ENCODE measurements around the gene STC2. TPM values are rescaled to one million over a fixed set of nuclear protein-coding genes. Genes with fewer than 3 reads are reported as not detected.

STC2 gene
- total RNA-seq, 1 experiment from 2014 or later, result 224 TPM

- TF ChIP-seq, protein P1, sequence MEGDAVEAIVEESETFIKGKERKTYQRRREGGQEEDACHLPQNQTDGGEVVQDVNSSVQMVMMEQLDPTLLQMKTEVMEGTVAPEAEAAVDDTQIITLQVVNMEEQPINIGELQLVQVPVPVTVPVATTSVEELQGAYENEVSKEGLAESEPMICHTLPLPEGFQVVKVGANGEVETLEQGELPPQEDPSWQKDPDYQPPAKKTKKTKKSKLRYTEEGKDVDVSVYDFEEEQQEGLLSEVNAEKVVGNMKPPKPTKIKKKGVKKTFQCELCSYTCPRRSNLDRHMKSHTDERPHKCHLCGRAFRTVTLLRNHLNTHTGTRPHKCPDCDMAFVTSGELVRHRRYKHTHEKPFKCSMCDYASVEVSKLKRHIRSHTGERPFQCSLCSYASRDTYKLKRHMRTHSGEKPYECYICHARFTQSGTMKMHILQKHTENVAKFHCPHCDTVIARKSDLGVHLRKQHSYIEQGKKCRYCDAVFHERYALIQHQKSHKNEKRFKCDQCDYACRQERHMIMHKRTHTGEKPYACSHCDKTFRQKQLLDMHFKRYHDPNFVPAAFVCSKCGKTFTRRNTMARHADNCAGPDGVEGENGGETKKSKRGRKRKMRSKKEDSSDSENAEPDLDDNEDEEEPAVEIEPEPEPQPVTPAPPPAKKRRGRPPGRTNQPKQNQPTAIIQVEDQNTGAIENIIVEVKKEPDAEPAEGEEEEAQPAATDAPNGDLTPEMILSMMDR (IDR thresholded peaks at IDR 0.05; ENCODE audit: insufficient read depth in 1 of 2, low read depth in 1 of 2, low read length in 1 of 2, severe bottlenecking in 1 of 2, unreplicated experiment in 1 of 2), result no peak
- Histone ChIP-seq H3K36me3 (ENCODE audit: control insufficient read depth, insufficient read depth, low read length) (no peaks in the 10 kb centered on the region), H3K4me1 (no peaks in the 10 kb centered on the region; the same call in 1 of the 2 replicates), H3K9me3 (no peaks in the 10 kb centered on the region), H3K27me3 (replicated peaks; ENCODE audit: control insufficient read depth, insufficient read depth, low read length) (no peaks in the 10 kb centered on the region), H3K4me3 (ENCODE audit: low read depth, low read length) (no peak overlapping the region)
- BruUV-seq (replicated peaks), result no TSS peak
- no peak for DNase-seq
- intact Hi-C loops (cut with micrococcal nuclease; ENCODE audit: unreplicated experiment), result no loop called here
- CTCF ChIA-PET, result no interaction called here
- H3K36me3 Mint-ChIP-seq (ENCODE audit: insufficient read depth, unreplicated experiment), result no peaks in the 10 kb centered on the region
- no peak overlapping the region for H3K27ac Mint-ChIP-seq (ENCODE audit: unreplicated experiment)
- H3K27me3 Mint-ChIP-seq (ENCODE audit: insufficient read depth, unreplicated experiment), result no peaks in the 10 kb centered on the region
- H3K4me3 Mint-ChIP-seq (ENCODE audit: unreplicated experiment), result no peak overlapping the region
- H3K9me3 Mint-ChIP-seq (ENCODE audit: unreplicated experiment), result no peaks in the 10 kb centered on the region
- H3K4me1 Mint-ChIP-seq (ENCODE audit: low read depth, unreplicated experiment), result no peaks in the 10 kb centered on the region
- POLR2A ChIA-PET, result no interaction called here
These were observed 14.9 kb upstream of the STC2 start for GRCh38 chr5:173342813-173343755.

- Mint-ChIP-seq H3K4me3 (ENCODE audit: unreplicated experiment) (no peak overlapping the region), H3K36me3 (ENCODE audit: insufficient read depth, unreplicated experiment) (no peaks in the 10 kb centered on the region), H3K4me1 (ENCODE audit: low read depth, unreplicated experiment) (no peaks in the 10 kb centered on the region), H3K9me3 (ENCODE audit: unreplicated experiment) (no peaks in the 10 kb centered on the region), H3K27ac (ENCODE audit: unreplicated experiment) (no peak overlapping the region), H3K27me3 (ENCODE audit: insufficient read depth, unreplicated experiment) (no peaks in the 10 kb centered on the region)
- no peak overlapping the region for H3K4me3 ChIP-seq (ENCODE audit: low read depth, low read length)
- no peaks in the 10 kb centered on the region for H3K36me3 ChIP-seq (ENCODE audit: control insufficient read depth, insufficient read depth, low read length)
- TF ChIP-seq, protein P1 (IDR thresholded peaks at IDR 0.05; ENCODE audit: insufficient read depth in 1 of 2, low read depth in 1 of 2, low read length in 1 of 2, severe bottlenecking in 1 of 2, unreplicated experiment in 1 of 2), result no peak
- BruUV-seq (replicated peaks), result no TSS peak
- no peak for DNase-seq
- intact Hi-C loops (cut with micrococcal nuclease; ENCODE audit: unreplicated experiment), result no loop called here
- H3K4me1 ChIP-seq, result no peaks in the 10 kb centered on the region; the same call in 1 of the 2 replicates
- ChIA-PET CTCF (no interaction called here), POLR2A (no interaction called here)
- no peaks in the 10 kb centered on the region for H3K9me3 ChIP-seq
- no peaks in the 10 kb centered on the region for H3K27me3 ChIP-seq (replicated peaks; ENCODE audit: control insufficient read depth, insufficient read depth, low read length)
These were observed 13.8 kb upstream of the STC2 start for GRCh38 chr5:173341961-173342430.

DNA sequence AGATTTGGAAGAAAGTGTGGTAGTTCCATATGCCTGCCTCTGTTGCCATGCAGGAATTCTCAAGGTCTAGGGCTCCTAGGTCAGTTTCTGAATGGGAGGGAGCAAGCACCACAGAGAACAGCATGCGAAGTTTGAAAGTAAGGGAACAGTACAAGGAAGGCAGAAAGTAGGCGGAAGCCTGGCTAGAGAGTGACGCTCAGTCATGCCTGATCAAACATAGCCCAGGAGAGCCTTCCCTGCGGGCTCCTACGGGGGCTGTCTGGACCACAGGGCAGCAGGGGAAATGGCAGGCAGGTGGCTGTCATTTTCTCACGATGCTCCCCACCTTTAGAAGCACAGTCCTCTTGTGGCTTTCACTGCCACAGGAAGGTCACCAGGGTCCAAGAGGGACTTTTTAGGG is 12.8 kb upstream of the STC2 start:
- BruUV-seq (replicated peaks), result no TSS peak
- Mint-ChIP-seq H3K4me1 (ENCODE audit: low read depth, unreplicated experiment) (no peaks in the 10 kb centered on the region), H3K27me3 (ENCODE audit: insufficient read depth, unreplicated experiment) (no peaks in the 10 kb centered on the region), H3K27ac (ENCODE audit: unreplicated experiment) (no peak overlapping the region), H3K4me3 (ENCODE audit: unreplicated experiment) (no peak overlapping the region), H3K36me3 (ENCODE audit: insufficient read depth, unreplicated experiment) (no peaks in the 10 kb centered on the region), H3K9me3 (ENCODE audit: unreplicated experiment) (no peaks in the 10 kb centered on the region)
- H3K4me3 ChIP-seq (ENCODE audit: low read depth, low read length), result no peak overlapping the region
- intact Hi-C loops (cut with micrococcal nuclease; ENCODE audit: unreplicated experiment), result no loop called here
- no peaks in the 10 kb centered on the region for H3K4me1 ChIP-seq
- no peaks in the 10 kb centered on the region for H3K36me3 ChIP-seq (ENCODE audit: control insufficient read depth, insufficient read depth, low read length)
- ChIA-PET POLR2A (no interaction called here), CTCF (no interaction called here)
- no peak for DNase-seq
- H3K9me3 ChIP-seq, result no peaks in the 10 kb centered on the region
- H3K27me3 ChIP-seq (replicated peaks; ENCODE audit: control insufficient read depth, insufficient read depth, low read length), result no peaks in the 10 kb centered on the region
- TF ChIP-seq, protein P1 (IDR thresholded peaks at IDR 0.05; ENCODE audit: insufficient read depth in 1 of 2, low read depth in 1 of 2, low read length in 1 of 2, severe bottlenecking in 1 of 2, unreplicated experiment in 1 of 2), result no peak

All from Caco-2 (cell line).